H54 (cell line): ENCODE results near the gene SLC25A12.
"Not testable (repeated sequence)": the region's sequence is repeated elsewhere in the genome, so short reads cannot be mapped to it uniquely, and the experiment has no call there.

Source experiments
- DNase-seq: peaks from one replicate; pipeline ENCODE4 v3.0.0; 2011; ENCODE audit warnings: low spot score, mixed read lengths; ENCODE audit not compliant: insufficient read length
- FAIRE-seq: peaks from 3 replicates; lab custom pipeline; 2011; peaks lifted over from hg19 to GRCh38; lab: Jason Lieb, UNC
- POLR2A ChIP-seq: IDR thresholded peaks from 2 replicates; pipeline ENCODE4 v1.6.1; 2011; ENCODE audit warnings: low read depth, mild to moderate bottlenecking, low read length

The SLC25A12 gene

DNA sequence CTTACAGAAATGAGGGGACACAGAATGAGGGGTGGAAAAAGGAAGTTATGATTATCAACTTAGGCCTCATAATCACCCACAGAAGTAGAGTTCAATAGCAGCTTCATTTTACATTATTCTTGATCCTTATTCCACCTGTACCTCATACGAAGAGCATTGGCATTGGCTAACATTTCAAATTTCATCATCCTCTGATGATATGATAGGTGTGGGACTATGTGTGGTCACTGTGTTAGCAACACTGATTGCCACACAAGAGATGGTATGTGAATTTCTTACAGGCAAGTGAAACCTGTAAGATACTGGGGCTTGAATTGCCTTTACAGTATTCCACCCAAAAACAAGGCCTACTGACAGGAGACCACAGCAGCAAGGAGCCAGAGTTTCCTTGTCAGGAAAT is 14.2 kb upstream of the SLC25A12 start:
- no peak for FAIRE-seq
- TF ChIP-seq POLR2A, result no peak
- no peak for DNase-seq

DNA sequence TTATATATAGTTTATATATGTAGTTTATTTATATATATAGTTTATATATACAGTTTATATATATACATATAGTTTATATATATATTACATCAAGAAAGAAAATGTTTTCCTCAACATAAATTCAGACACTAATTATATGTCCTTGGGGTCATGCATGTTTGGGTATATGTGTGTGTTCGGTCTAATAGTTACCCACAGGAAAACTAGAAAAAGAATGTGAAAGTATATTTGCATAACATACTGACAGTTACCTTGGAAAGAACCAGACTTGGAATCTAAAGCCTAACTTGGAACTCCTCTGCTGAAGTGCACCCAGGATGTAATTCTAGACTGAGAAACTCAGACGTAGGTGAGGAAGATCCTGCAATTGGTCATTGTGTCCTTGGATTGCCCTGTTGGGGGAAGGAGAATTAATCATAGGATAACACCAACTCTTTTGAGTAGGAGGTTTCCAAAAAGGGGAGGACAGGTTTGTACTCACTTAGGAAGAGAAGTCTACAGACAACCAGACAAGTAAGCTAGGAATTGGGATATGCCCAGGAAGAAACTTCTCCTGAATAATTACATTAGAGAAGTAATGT is 8.9 kb upstream of the SLC25A12 start:
- no peak for FAIRE-seq
- DNase-seq, result no peak
- TF ChIP-seq POLR2A, result no peak

DNA sequence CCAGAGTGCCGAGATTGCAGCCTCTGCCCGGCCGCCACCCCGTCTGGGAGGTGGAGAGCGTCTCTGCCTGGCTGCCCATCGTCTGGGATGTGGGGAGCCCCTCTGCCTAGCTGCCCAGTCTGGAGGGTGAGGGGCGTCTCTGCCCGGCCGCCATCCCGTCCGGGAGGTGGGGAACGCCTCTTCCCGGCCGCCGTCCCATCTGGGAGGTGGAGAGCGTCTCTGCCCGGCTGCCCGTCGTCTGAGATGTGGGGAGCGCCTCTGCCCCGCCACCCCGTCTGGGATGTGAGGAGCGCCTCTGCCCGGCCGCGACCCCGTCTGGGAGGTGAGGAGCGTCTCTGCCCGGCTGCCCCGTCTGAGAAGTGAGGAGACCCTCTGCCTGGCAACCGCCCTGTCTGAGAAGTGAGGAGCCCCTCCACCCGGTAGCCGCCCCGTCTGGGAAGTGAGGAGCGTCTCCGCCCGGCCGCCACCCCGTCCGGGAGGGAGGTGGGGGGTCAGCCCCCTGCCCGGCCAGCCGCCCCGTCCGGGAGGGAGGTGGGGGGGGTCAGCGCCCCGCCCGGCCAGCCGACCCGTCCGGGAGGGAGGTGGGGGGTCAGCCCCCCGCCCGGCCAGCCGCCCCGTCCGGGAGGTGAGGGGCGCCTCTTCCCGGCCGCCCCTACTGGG is 5.7 kb upstream of the SLC25A12 start:
- FAIRE-seq, DNase-seq: not testable (repeated sequence)

DNA sequence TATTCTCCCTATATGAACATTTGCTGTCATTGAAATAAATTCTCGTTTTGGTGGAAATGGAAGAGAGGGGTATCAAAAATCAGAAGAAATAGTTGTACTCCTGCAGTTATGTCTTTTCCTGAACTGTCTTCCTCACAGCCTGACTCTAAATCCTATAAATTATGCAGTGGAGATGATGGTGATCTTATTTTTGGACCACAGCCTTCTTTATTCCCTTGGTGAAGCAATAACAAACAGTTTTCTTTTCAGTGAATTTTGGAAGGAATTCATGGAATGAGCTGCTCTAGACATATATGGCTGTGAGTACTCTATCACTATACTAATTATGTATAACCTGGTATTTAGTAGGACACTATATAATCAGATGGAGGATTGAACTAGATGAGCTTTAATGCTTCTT is 1.7 kb upstream of the SLC25A12 start:
- DNase-seq (no peak), FAIRE-seq (no peak)
- no peak for TF ChIP-seq POLR2A

DNA sequence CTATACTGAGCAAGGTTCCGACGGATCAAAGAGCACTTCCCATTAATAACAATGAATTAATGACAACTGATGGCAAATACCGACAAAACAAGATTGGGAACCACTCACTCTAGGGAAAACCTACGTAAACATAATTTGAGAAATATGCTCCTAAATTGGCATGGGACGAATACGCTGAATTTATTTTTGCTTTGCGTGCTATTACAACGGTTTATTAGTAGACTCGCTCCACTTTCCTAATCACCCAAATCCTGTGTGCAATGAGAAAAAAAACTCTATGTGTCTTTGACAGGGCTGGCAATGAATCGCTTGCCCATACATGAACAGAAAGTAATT is 536 bp upstream of the SLC25A12 start:
- no peak for TF ChIP-seq POLR2A
- FAIRE-seq, result no peak
- no peak for DNase-seq

DNA sequence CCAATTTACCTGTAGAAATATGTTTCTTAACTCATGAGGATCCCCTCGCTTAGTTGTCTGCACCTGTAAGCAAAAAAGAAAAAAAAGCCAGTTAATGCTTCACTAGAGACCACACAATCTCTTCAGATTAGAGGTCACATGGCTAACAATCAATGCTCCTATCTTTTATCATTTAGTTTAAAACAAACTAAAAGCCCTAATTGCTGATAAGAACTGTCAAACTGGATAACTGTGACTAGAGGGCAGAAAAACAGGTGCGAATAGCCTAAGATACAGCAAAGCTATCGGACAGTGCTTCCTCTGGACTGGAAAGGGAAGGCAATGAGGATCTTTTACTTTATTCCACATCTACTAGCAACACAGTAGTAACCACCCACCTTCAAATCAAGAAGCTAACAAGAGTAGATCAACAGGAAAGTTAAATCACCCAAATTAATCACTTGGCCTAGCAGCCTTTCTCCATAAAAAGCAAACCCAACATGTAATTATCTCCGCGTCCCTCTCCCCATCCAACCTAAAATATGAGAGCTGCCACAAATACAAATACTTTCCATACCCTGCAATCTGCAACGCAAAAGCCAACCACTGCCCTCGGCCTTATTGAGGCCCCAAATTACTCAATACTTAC is 734 bp downstream of the SLC25A12 start:
- FAIRE-seq (peak; percentile 72), DNase-seq (no peak)
- no peak for TF ChIP-seq POLR2A

DNA sequence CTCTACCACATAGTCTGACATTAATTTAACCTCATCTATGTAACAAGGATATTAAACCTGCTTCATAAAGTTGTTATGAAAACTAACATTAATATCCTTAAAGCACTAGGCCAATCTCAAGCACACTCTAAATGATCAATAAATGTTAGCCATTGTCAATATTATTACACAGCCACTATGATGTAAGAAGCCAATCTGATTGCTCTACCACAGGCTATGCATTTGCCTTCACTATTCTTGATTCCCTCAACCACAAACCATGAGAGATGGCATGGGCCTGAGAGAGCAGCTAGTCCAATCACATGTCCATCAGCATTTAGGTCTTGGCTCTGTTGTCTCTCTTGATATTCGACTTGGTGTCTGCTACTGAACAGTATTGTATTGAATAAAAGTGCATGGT is 4.2 kb downstream of the SLC25A12 start:
- FAIRE-seq (no peak), DNase-seq (no peak)
- no peak for TF ChIP-seq POLR2A

DNA sequence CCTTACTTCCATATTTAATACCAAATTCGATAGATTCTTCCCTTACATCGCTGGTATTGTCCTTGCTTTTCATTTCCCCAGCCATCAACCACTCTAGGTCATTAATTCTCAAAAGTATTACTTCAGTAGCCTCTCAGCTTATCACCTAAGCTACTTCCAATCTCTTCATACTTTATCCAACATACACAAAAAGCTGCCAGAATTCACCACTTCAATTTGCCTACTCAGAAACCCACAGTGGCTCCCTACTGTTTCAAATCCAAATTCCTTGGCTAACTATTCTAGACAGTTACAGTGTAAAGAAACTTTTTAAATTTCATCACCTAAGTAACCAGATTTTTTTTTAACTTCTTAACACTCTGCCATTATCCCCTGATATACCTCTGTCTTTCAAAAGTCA is 4.7 kb downstream of the SLC25A12 start:
- FAIRE-seq (no peak), DNase-seq (no peak)
- TF ChIP-seq POLR2A, result no peak

DNA sequence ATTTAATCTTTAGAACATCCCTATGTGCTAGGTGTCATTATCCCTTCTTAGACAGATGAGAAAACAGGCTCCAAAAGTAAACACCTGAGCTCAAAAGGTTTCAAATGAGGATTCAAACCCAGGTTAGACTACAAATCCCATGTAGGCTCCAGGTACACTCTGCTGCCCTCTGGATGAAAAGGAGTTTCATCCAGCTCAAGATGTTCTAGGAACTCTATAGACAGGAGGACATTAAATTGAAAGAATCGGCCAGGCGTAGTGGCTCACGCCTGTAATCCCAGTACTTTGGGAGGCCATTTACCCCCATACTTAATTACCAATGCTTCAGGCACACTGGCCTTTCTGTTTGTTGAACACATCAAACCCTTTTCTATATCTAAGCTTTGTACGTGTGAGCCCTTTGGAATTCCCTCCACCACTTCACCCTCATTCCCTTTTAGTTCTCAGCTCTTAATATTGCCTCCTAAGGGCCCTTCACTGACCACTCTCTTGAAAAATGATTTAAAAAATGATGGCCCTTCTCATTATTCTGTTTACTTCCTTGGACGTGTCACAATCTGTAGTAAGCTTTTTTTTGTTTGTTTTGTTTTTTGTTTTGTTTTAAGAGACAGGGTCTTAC is 10.7 kb downstream of the SLC25A12 start:
- DNase-seq (no peak), FAIRE-seq (no peak)
- no peak for TF ChIP-seq POLR2A

DNA sequence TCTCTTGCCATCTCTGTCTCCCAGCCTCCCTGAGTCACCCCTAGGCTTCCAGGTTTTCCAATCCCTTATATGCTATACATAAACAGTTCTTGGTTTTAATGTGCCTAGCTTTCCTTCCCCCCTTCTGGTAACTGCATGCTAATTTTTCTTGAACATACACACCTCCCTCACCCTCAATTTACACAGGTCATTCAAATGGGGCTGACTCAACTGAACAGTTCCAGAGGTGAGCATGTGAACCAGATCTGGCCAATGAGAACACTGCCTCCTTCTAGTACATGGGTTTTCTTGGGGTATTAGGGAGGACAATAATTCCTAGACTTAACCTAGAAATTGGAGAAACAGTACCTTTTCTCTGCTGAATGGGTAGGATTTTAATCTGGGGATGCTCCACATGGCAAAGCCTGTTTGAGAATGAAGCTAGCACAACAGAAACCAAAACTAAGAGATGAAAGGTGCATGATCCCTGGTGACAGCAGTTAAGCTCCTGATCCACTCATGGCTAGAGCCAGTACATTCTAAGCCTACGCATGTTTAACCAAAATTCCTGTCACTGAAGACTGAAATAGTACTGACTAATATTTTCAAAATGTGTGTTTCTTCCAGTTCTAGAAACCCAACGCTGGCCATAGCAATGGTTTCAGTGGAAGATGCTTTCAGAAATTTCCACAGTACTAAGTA is 11.8 kb downstream of the SLC25A12 start:
- peak; percentile 27 for FAIRE-seq
- no peak for TF ChIP-seq POLR2A
- DNase-seq, result no peak

DNA sequence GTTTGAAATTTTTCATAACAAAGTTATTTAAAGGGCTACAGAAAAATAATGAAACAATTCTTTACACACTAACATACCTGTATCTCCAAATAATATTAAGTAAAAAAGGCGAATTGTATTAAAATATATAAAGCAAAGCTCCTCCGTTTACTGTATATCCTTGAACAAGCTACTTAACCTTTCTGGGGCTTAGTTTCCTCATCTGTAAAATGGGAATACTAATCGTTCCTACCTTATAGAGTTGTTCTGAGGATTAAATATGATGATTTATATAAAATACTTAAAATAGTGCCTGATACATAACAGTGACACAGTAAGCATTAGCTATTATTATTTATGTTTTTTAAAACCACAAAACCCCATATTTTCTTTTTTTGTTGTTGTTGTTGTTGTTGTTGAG is 13.3 kb downstream of the SLC25A12 start:
- FAIRE-seq (no peak), DNase-seq (no peak)
- TF ChIP-seq POLR2A, result no peak

DNA sequence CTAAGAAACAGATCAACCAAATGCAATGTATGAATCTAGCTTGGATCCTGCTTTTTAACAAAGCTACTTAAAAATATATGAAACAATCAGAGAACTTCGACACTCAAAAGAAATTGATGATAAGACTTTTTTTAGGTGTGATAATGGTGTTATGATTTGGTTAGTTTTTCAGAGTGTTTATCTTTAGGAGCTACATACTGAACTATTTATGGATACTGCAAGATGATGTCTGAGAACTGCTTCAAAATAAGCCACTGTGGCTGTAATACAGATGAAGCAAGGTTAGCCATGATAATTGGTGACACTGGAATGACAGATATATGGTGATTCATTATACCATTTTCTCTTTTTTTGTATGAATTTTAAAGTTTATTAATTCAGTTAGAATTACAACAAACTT is 14.2 kb downstream of the SLC25A12 start:
- peak; percentile 58 for FAIRE-seq

DNA sequence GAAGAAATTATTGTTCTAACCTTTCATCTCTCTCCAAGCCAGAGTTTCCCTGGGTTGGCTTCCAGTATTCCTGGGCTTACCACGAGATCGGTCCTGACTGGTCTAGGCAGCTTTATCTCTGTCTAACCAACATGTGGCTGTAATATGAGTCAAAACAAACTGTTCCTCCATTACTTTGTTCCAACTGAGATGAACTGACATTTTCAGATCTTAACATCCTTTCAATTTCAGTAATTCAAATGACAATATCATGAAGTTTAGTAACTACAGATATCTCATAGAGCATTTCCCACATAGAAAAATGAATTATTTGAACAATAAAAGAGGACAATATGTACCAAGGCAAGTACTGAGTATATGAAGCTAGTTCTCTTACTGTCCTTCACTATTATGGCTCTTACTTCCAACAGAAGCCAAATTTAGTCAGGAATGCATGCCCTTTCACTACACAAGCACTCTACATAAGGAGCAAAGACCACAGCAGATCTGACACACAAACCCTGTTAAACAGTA is 15.5 kb downstream of the SLC25A12 start:
- no peak for TF ChIP-seq POLR2A
- peak; percentile 78 for FAIRE-seq
- DNase-seq, result no peak

More for the DNA sequence above, 14.2 kb downstream of the SLC25A12 start:
- TF ChIP-seq POLR2A, result no peak
- DNase-seq, result no peak

DNA sequence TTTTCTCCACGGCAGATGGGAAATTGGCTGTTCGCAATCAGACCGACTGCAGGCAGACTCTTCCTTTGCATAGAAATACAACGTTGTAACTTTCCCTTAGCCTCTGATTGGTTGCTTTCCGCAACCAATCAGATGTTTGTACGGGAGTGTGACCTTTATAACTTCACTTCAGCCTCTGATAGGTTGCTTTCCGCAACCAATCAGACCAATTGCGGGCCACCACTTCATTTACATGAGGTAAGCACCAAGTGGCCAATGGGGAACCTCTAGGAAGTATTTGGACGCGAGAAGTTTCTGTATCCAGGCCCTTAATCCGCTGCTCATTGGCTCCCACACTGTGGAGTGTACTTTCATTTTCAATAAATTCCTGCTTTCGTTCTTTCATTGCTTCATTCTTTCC is 19.1 kb downstream of the SLC25A12 start:
- FAIRE-seq, result no peak
- DNase-seq, result no peak
- TF ChIP-seq POLR2A, result no peak

DNA sequence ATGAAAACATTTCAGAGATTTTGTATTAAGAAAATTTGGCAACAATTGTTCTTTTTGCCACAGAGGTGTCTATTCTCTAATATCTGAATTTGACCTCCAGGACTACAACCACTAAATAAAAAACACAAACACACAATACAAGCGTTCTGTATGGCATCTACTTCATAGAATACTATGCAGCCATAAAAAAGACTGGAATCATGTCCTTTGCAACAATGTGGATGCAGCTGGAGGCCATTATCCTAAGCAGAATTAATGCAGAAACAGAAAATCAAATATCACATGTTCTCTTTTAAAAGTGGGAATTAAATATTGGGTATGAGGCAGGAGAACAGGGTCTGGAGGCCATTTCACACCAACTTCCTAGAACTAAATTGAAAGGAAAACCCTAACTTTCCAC is 19.5 kb downstream of the SLC25A12 start:
- no peak for TF ChIP-seq POLR2A
- no peak for DNase-seq
- FAIRE-seq, result no peak
